Smooth muscle cell of the umbilical artery (primary cell): ENCODE measurements around the gene ZNF443. TPM values are rescaled to one million over a fixed set of nuclear protein-coding genes. Genes with fewer than 3 reads are reported as not detected.

Source experiments
- total RNA-seq: library from RNA; depleted of rRNA; stranded (reverse); fragments of >200 nt; gene quantifications from 2 replicates; pipeline ENCODE4 v1.2.3, GENCODE V29; 2014

The ZNF443 gene
- 1.8 and 3.8 TPM in 2 replicates for total RNA-seq

GRCh38 chr19:12440541-12441316, at the start of gene ZNF443:
Gene ZNF443 (minus strand): TSS chr19:12441021. CDS start chr19:12440914, 107 bp downstream.

GRCh38 chr19:12484371-12485051, 43.7 kb upstream of the ZNF443 start, which contains the start of gene ZNF709:
Gene ZNF709 (minus strand): TSS chr19:12484816. CDS start chr19:12484657, 159 bp downstream.

GRCh38 chr19:12400633-12401502, 40.0 kb downstream of the ZNF443 start, which contains the start of gene ZNF799:
Gene ZNF799 (minus strand): TSS chr19:12401271. CDS start chr19:12401070, 201 bp downstream.

Other genes starting within 250 kb of the ZNF443 start
- gene ZNF44, start 146.1 kb downstream of the ZNF443 start, total RNA-seq = 9.5 and 13.1 TPM in 2 replicates
- 3.5 and 5.6 TPM in 2 replicates for gene ZNF563, start 107.4 kb downstream of the ZNF443 start, total RNA-seq
- gene ZNF442, start 75.3 kb downstream of the ZNF443 start, total RNA-seq = 3.3 and 3.9 TPM in 2 replicates
- gene ZNF799, start 39.8 kb downstream of the ZNF443 start, total RNA-seq = 2.9 and 3.3 TPM in 2 replicates
- gene ZNF709, start 43.8 kb upstream of the ZNF443 start, total RNA-seq = 2.9 and 4.8 TPM in 2 replicates
- 7.5 and 8.9 TPM in 2 replicates for gene ZNF564, start 110.5 kb upstream of the ZNF443 start, total RNA-seq
- 11.6 and 12.3 TPM in 2 replicates for gene ZNF490, start 169.8 kb upstream of the ZNF443 start, total RNA-seq
- gene ZNF791, start 169.9 kb upstream of the ZNF443 start, total RNA-seq = 14.0 and 16.8 TPM in 2 replicates
- 41.3 and 47.9 TPM in 2 replicates for gene MAN2B1, start 225.7 kb upstream of the ZNF443 start, total RNA-seq
- 10.2 and 10.7 TPM in 2 replicates for gene WDR83, start 225.8 kb upstream of the ZNF443 start, total RNA-seq
- 43.8 and 51.4 TPM in 2 replicates for gene DHPS, start 240.9 kb upstream of the ZNF443 start, total RNA-seq
- not detected in 2 replicates for gene GNG14, start 247.0 kb upstream of the ZNF443 start, total RNA-seq